Left renal cortex interstitium (tissue), 4 donors: ENCODE measurements around the gene FYN. TPM values are rescaled to one million over a fixed set of nuclear protein-coding genes. Genes with fewer than 3 reads are reported as not detected.
A peak's percentile ranks its signal among the peaks of the same experiment; 100 is the strongest.

Source experiments
- DNase-seq, 4 donors: peaks; one replicate each; pipeline ENCODE4 v3.0.0-alpha.2; 2013; ENCODE audit warnings: low read depth in 4 of 4, low spot score in 2 of 4, missing footprints in 1 of 4
- polyA plus RNA-seq, 4 donors: library from polyadenylated mRNA; unstranded; fragments of 120-200 nt; gene quantifications; one replicate each; pipeline ENCODE4 v1.2.1, GENCODE V29; 2013; ENCODE audit not compliant: insufficient read length in 4 of 4

The FYN gene
- polyA plus RNA-seq, 4 donors: 150 to 173 (median 158) TPM

- no peak for DNase-seq
Measured at GRCh38 chr6:111674883-111675282, 198.4 kb downstream of the FYN start.

- no peak for DNase-seq
Measured at GRCh38 chr6:111674413-111674812, 198.8 kb downstream of the FYN start.

DNA sequence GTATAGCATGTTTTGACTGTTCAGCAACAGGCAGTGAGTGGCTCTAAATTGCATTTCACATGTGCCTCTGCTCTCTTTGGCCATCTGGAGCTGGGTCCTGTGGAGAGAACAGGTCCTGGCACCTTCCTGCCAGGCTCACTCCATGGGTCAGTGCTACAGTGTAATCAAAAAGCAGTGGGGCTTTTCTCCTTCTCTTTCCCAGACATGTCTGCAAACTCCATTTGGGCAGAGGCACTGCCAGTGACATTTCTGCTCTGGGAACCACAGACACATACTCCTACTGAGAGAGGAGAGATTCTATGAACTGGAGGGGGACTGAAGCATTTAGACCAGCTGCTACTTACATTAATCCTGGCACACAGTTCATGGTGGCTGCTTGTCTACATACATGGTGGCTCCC is 199.3 kb downstream of the FYN start:
- no peak for DNase-seq

DNA sequence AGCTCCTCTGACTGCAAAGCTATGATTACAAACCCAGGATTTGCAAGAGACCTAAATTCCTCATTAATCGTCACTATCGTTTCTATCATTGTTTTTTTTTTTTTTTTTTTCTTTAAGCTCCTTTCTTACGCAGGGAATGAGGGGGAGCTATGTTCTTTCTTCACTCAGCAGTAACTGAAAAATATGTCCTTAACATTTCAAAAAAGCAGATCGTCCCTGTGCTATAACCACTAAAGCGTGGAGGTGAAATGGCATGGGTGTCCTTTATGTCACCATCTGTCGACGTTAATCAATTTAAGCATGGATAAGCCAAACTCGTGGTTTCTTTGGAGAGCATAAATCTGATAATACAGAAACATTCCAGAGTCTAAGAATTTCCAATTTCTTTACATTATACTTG is 199.7 kb downstream of the FYN start:
- no peak for DNase-seq

DNA sequence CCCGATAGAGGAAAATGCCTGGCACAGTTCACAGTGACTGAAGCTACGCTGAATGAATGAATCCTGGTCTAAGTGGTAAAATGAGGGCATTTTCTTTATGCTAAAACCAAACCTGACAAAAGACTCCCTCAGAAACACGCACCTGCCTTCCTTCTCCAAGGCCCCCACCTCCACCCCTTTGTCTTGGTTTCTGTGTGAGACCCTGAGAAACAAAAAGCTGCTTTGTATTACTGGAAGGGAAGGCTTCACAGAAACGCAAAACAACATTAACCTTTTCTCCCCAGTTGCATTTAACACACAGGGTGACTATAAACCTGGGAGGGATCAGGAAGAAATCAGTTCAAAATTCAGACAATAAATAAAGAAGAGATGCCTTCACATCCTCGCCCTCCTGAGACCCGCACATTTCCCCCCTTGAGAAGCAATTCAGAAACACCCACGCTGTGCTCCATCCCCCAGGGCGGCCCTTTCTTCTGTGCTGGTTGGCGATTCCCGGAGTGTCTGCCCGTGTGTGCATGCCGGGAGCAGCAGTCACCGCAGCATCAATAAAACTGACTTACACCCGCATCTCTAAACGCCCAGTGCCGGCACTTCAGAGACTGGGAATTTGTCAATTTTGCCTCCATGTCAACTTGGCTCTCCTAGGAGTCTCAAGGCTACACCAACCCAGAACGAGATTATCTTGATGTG is 200.3 kb downstream of the FYN start:
- no peak for DNase-seq

DNA sequence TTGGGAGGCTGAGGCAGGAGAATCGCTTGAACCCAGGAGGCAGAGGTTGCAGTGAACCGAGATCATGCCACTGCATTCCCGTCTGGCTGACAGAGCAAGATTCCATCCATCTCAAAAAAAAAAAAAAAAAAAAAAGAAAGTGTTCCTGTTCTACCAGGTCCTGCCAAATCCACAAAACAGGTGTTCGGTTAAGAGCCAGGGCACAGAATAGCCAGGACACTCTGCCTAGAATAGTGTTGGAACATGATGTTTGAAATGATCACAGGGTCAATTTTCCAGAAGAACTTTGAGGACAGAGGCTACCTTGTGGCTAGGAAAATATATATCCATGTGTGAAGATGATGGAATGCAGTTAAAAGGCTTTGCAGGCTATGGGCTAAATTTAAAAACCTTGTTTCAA is 203.9 kb downstream of the FYN start:
- DNase-seq: no peak

- no peak for DNase-seq
Measured at GRCh38 chr6:111668410-111668809, 204.8 kb downstream of the FYN start.

- DNase-seq: no peak
Measured at GRCh38 chr6:111667931-111668330, 205.3 kb downstream of the FYN start.

DNA sequence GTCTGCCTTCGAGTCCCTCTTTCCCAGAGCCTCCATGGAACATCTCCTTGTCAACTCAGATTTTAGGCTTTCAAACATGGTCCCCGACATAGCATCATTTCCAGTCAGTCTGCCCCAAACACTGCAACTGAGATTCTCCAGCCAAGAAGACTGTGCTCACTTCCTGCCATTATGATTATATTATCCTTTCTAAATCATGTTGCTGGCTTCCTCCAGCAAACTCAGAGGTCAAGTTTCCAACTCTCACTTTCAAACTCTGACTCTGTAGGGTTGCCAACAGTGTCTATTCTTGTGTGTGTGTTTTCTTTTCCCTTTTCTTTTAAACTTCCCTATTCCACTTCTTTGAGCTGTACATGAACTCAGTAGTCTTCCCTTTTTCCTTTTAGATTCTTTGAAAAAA is 206.4 kb downstream of the FYN start:
- DNase-seq: no peak

GRCh38 chr6:111664565-111665030 is 208.7 kb downstream of the FYN start:
- DNase-seq: no peak

DNA sequence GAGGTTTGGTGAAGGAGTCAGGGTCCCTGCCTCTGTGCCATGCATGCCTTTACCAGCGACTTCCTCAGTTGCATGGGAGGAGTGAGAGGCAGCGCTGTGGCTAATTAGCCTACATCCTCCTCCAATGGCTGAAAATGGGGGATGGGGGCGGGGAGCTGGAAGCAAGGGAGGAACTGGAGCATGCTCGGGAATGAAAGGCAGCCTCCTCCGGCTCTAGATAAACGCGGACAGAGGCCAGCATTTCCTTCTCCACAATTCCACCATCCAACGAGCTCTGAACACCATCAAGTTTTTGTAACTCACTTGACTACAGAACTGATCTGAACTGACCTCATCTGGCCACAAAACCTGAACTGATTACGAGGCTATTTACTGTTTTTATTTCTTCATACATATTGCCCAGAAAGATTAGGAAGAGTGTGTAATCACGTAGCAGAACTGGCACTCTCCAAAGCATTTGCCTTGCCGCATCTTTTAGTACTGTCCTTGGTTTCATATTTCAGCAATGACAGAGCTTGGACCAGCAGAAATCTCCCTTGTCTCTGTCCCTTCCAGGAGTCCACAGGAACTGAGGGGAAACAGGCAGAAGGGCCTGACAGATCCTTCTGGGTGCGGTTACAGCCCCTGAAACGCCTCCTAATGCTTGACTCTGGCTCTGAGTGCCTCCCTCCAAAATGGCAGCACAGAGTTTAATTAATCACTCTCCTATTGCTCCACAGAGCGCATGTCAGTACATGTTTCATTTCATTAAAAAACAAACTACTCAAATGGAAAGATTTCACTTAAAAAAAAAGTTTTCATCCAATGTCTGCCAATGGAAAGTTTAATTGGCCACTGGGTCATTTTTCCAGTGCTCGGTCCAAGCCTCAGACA is 209.3 kb downstream of the FYN start:
- peak in 1 of 4 donors; percentile 77 for DNase-seq

- DNase-seq: no peak
Measured at GRCh38 chr6:111662794-111663593, 210.3 kb downstream of the FYN start.

DNA sequence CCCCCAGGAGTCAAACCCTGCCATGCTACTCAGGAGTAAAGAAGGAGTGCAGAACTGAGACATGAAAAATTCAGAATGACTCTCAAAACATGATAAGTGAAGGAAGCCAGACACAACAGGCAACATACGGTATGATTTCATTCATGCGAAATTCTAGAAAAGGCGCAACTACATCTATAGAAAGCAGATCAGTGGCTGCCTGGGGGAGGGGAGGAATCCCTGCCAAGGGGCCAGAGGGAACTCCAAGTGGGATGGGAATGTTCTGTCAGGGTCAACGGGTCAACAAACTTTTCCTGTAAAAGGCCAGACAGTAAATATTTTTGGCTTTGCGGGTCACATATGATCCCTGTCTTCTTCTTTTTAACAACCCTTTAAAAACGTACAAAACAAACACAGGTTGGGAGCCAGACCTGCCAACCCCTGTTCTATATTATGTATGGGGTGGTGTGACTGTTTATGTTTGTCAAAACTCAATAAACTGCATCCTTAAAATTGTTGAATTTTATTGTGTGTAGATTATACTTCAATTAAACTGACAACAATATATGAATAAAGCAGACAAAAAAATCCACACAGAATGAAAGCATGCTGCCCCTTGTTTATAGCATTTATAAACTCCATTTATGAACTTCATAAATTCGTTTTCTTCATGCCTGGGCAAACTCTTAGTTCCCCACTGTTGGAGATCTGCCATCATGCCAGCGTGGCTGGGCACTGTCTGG is 211.0 kb downstream of the FYN start:
- no peak for DNase-seq

- DNase-seq: no peak
Measured at GRCh38 chr6:111661541-111662061, 211.7 kb downstream of the FYN start.

DNA sequence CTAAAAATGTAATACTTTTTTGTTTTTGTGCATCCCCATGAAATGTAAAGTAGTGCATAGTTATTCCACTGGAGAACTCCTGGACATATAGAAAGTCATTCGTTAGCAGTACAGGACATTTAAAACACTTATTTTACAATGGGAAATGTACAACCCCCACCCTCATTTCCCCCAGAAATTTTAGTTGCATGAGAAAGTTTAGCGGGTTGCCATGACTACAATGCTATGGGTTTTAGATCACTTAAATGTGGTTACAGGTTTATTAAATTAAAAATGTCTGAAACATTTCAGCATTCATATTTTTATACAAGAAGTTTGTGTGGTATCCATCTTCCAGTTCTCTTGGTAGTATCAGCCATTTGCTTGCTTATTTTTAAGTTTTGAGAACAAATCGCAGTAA is 212.7 kb downstream of the FYN start:
- no peak for DNase-seq

- no peak for DNase-seq
Measured at GRCh38 chr6:111658462-111659154, 214.6 kb downstream of the FYN start.

DNA sequence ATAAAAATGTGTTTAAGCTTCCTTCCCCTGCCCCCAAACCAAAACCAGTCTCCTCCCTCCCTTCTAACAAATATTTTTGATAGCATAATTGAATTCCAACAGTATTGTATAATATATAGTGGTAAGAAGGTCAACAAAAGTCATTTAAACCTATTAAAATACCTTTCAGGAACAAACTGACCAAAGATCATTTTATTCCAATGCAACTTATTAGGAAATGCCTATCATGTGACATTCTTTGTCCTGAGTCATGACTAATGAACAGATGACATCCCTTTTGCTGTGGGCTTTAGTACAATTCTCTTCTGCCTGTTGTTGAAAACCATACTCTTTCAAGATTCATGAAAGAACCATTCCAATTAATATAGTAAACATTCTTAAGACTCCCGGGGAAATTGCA is 216.1 kb downstream of the FYN start:
- no peak for DNase-seq

- DNase-seq: no peak
Measured at GRCh38 chr6:111653979-111654378, 219.3 kb downstream of the FYN start.

DNA sequence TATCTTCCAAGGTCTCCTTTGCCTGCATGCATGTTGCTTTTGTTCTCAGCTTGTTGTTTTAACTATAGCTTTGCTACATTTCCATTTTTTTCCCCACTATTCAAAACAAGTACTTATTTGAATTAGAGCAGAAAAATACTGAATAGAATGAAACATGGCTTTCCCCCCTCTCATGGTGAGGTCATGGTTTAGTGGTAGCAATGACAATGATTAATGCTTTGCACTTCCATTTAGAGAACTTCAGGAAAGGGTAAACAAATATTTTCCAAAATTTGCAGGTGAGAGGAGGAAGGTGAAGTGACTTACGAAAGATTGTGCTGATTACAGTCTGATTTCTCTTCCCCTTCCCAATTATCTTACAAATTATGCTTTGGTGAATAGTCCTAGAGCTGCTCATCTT is 219.8 kb downstream of the FYN start:
- no peak for DNase-seq

GRCh38 chr6:111652156-111652555 is 221.1 kb downstream of the FYN start:
- no peak for DNase-seq
